Thymus (tissue), 11 donors: ENCODE data around the gene INTS15. TPM values are rescaled to one million over a fixed set of nuclear protein-coding genes. Genes with fewer than 3 reads are reported as not detected.

Source experiments
- DNase-seq, 9 donors: peaks; one replicate each; pipeline ENCODE4 v3.0.0-alpha.2; 2013; ENCODE audit warnings: low spot score in 9 of 9, low read depth in 6 of 9, missing footprints in 1 of 9
- H3K27ac ChIP-seq, 2 donors: one replicate each; pipeline ENCODE4 v1.5.1; 2013; ENCODE audit warnings: control low read depth in 1 of 2, low read depth in 1 of 2, low read length in 1 of 2, mild to moderate bottlenecking in 1 of 2, moderate library complexity in 1 of 2
- H3K27me3 ChIP-seq, 2 donors: one replicate each; pipeline ENCODE4 v1.5.1; 2013; ENCODE audit warnings: low read length in 1 of 2; ENCODE audit not compliant: control insufficient read depth in 2 of 2, insufficient read depth in 1 of 2
- H3K36me3 ChIP-seq, 2 donors: one replicate each; pipeline ENCODE4 v1.5.1; 2013; ENCODE audit warnings: low read length in 1 of 2, mild to moderate bottlenecking in 1 of 2, moderate library complexity in 1 of 2; ENCODE audit not compliant: control insufficient read depth in 2 of 2, insufficient read depth in 2 of 2
- H3K4me1 ChIP-seq, 2 donors: one replicate each; pipeline ENCODE4 v1.5.1; 2013; ENCODE audit warnings: low read length in 2 of 2; ENCODE audit not compliant: control insufficient read depth in 2 of 2, insufficient read depth in 2 of 2
- H3K4me3 ChIP-seq, 2 donors: one replicate each; pipeline ENCODE4 v1.5.1; 2013; ENCODE audit warnings: low read length in 2 of 2, control low read depth in 1 of 2, mild to moderate bottlenecking in 1 of 2
- H3K9me3 ChIP-seq, 2 donors: one replicate each; pipeline ENCODE4 v1.5.1; 2013; ENCODE audit warnings: low read length in 1 of 2, mild to moderate bottlenecking in 1 of 2; ENCODE audit not compliant: control insufficient read depth in 2 of 2, insufficient read depth in 1 of 2
- WGBS: extraction: QIAGEN DNeasy Blood & Tissue Kit; methylation state at CpG from one replicate; pipeline ENCODE4 v1.1.7; 2013; 5-methylcytosine and 5-hydroxymethylcytosine counted together
- polyA plus RNA-seq: library from polyadenylated mRNA; stranded (reverse); fragments of 200-250 nt; gene quantifications from one replicate; pipeline ENCODE4 v1.2.3, GENCODE V29; 2013
- total RNA-seq: library from RNA; stranded (reverse); fragments of 120-200 nt; gene quantifications from one replicate; pipeline ENCODE4 v1.2.4, GENCODE V29; 2013
- donor health status: healthy.

INTS15 gene
- total and polyA plus RNA-seq, 2 donors, result 16.8 to 28.7 TPM

- peaks cover 58 to 97% of the 10 kb centered on the region in 2 donors for H3K36me3 ChIP-seq
- no peaks in the 10 kb centered on the region for H3K27me3 ChIP-seq
- H3K4me3 ChIP-seq, result no peak overlapping the region
- 98% methylated on average over 12 of the region's 12 CpGs for WGBS
- peaks cover 29 to 37% of the 10 kb centered on the region in 2 donors for H3K9me3 ChIP-seq
- no peaks in the 10 kb centered on the region for H3K4me1 ChIP-seq
- no peak overlapping the region for H3K27ac ChIP-seq
- no peak for DNase-seq
Observed at GRCh38 chr7:6650521-6651011, 60.7 kb downstream of the INTS15 start.

GRCh38 chr7:6651851-6652445 is 62.1 kb downstream of the INTS15 start:
- peaks cover 29 to 37% of the 10 kb centered on the region in 2 donors for H3K9me3 ChIP-seq
- WGBS, result 98% methylated on average over 32 of the region's 32 CpGs
- DNase-seq, result no peak
- no peaks in the 10 kb centered on the region for H3K27me3 ChIP-seq
- peaks cover 51 to 84% of the 10 kb centered on the region in 2 donors for H3K36me3 ChIP-seq
- H3K27ac ChIP-seq, result no peak overlapping the region
- H3K4me3 ChIP-seq, result no peak overlapping the region
- no peaks in the 10 kb centered on the region for H3K4me1 ChIP-seq

GRCh38 chr7:6652446-6653011 is 62.7 kb downstream of the INTS15 start:
- DNase-seq, result no peak
- Histone ChIP-seq H3K36me3 (peaks cover 51 to 78% of the 10 kb centered on the region in 2 donors), H3K9me3 (peaks cover 29 to 37% of the 10 kb centered on the region in 2 donors), H3K27ac (no peak overlapping the region), H3K4me1 (no peaks in the 10 kb centered on the region), H3K4me3 (no peak overlapping the region), H3K27me3 (no peaks in the 10 kb centered on the region)
- 99% methylated on average over 75 of the region's 75 CpGs for WGBS

- peaks cover 45 to 70% of the 10 kb centered on the region in 2 donors for H3K36me3 ChIP-seq
- peaks cover 29 to 37% of the 10 kb centered on the region in 2 donors for H3K9me3 ChIP-seq
- no peak overlapping the region for H3K4me3 ChIP-seq
- no peak overlapping the region for H3K27ac ChIP-seq
- WGBS, result 98% methylated on average over 146 of the region's 146 CpGs
- DNase-seq, result no peak
- H3K4me1 ChIP-seq, result no peaks in the 10 kb centered on the region
- H3K27me3 ChIP-seq, result no peaks in the 10 kb centered on the region
Observed at GRCh38 chr7:6653071-6654003, 63.5 kb downstream of the INTS15 start.

GRCh38 chr7:6654113-6654841 is 64.5 kb downstream of the INTS15 start:
- H3K27ac ChIP-seq, result no peak overlapping the region
- DNase-seq, result no peak
- H3K9me3 ChIP-seq, result peaks cover 29 to 37% of the 10 kb centered on the region in 2 donors
- peaks cover 38 to 61% of the 10 kb centered on the region in 2 donors for H3K36me3 ChIP-seq
- H3K4me3 ChIP-seq, result no peak overlapping the region
- 98% methylated on average over 94 of the region's 94 CpGs for WGBS
- H3K27me3 ChIP-seq, result no peaks in the 10 kb centered on the region
- peaks cover 0 to 5% of the 10 kb centered on the region in 2 donors for H3K4me1 ChIP-seq

- 97% methylated on average over 48 of the region's 48 CpGs for WGBS
- Histone ChIP-seq H3K27ac (no peak overlapping the region), H3K27me3 (no peaks in the 10 kb centered on the region), H3K4me1 (peaks cover 0 to 5% of the 10 kb centered on the region in 2 donors), H3K9me3 (peaks cover 29 to 32% of the 10 kb centered on the region in 2 donors), H3K36me3 (peaks cover 35 to 53% of the 10 kb centered on the region in 2 donors), H3K4me3 (no peak overlapping the region)
- no peak for DNase-seq
Observed at GRCh38 chr7:6654842-6655610, 65.2 kb downstream of the INTS15 start.

- H3K27ac ChIP-seq, result no peak overlapping the region
- no peak overlapping the region for H3K4me3 ChIP-seq
- DNase-seq, result no peak
- no peaks in the 10 kb centered on the region for H3K27me3 ChIP-seq
- WGBS, result 96% methylated on average over 17 of the region's 17 CpGs
- peaks cover 25 to 29% of the 10 kb centered on the region in 2 donors for H3K9me3 ChIP-seq
- H3K4me1 ChIP-seq, result peaks cover 0 to 5% of the 10 kb centered on the region in 2 donors
- H3K36me3 ChIP-seq, result peaks cover 29 to 46% of the 10 kb centered on the region in 2 donors
Observed at GRCh38 chr7:6655636-6656385, 66.0 kb downstream of the INTS15 start.
